Mesenchymal stem cell (in vitro differentiated cells and primary cell): ENCODE measurements around the gene GTPBP10.
"Not testable (repeated sequence)": the region's sequence is repeated elsewhere in the genome, so short reads cannot be mapped to it uniquely, and the experiment has no call there.

Experiments used
- DNase-seq: peaks from one replicate; pipeline ENCODE4 v3.0.0-alpha.2; 2013
- H2AFZ ChIP-seq: one replicate; pipeline ENCODE4 v1.6.1; 2013; ENCODE audit warnings: low read depth, mild to moderate bottlenecking, control low read depth, inconsistent platforms, low read length, moderate library complexity
- H2AK5ac ChIP-seq: 2 replicates; pipeline ENCODE4 v1.6.1; 2013; ENCODE audit warnings: low read length, moderate library complexity, mild to moderate bottlenecking, inconsistent platforms; ENCODE audit not compliant: severe bottlenecking
- H2BK120ac ChIP-seq: one replicate; pipeline ENCODE4 v1.6.1; 2013; ENCODE audit warnings: low read depth, mild to moderate bottlenecking, inconsistent platforms, low read length, moderate library complexity
- H2BK12ac ChIP-seq, 2 experiments: one replicate each; pipeline ENCODE4 v1.6.1; 2013; ENCODE audit warnings: inconsistent platforms in 2 of 2, low read length in 2 of 2, mild to moderate bottlenecking in 2 of 2, moderate library complexity in 2 of 2, control low read depth in 1 of 2
- H2BK15ac ChIP-seq: one replicate; pipeline ENCODE4 v1.6.1; 2013; ENCODE audit warnings: mild to moderate bottlenecking, low read depth, inconsistent platforms; ENCODE audit not compliant: poor library complexity, severe bottlenecking
- H2BK5ac ChIP-seq: 2 replicates; pipeline ENCODE4 v1.6.1; 2013; ENCODE audit warnings: low read depth, mild to moderate bottlenecking, low read length, control low read depth, inconsistent platforms; ENCODE audit not compliant: poor library complexity, severe bottlenecking
- H3K14ac ChIP-seq, 2 experiments: one replicate each; pipeline ENCODE4 v1.6.1; 2013; ENCODE audit warnings: inconsistent platforms in 2 of 2, low read length in 2 of 2, control low read depth in 1 of 2, mild to moderate bottlenecking in 1 of 2, moderate library complexity in 1 of 2
- H3K18ac ChIP-seq, 2 experiments: one replicate each; pipeline ENCODE4 v1.6.1; 2013; ENCODE audit warnings: inconsistent platforms in 2 of 2, low read length in 2 of 2, control low read depth in 1 of 2, low read depth in 1 of 2, mild to moderate bottlenecking in 1 of 2
- H3K23ac ChIP-seq, 2 experiments: one replicate each; pipeline ENCODE4 v1.6.1; 2013; ENCODE audit warnings: inconsistent platforms in 2 of 2, low read length in 2 of 2, mild to moderate bottlenecking in 2 of 2, moderate library complexity in 2 of 2, control low read depth in 1 of 2
- H3K27ac ChIP-seq: 2 replicates; pipeline ENCODE4 v1.5.1; 2013; ENCODE audit warnings: mild to moderate bottlenecking, moderate library complexity, low read length, control low read depth, inconsistent platforms; ENCODE audit not compliant: poor library complexity, severe bottlenecking
- H3K27me3 ChIP-seq, 2 experiments: 2 replicates each; pipeline versions ENCODE4 v1.6.1 to v1.7.0; 2013; ENCODE audit warnings: low read length in 2 of 2, mild to moderate bottlenecking in 2 of 2, moderate library complexity in 2 of 2, control low read depth in 1 of 2, inconsistent platforms in 1 of 2; ENCODE audit not compliant: control insufficient read depth in 1 of 2, insufficient read depth in 1 of 2
- H3K36me3 ChIP-seq, 2 experiments: 2 replicates each; pipeline versions ENCODE4 v1.6.1 to v1.7.0; 2013; ENCODE audit warnings: low read length in 2 of 2, control low read depth in 1 of 2, inconsistent platforms in 1 of 2, low read depth in 1 of 2, mild to moderate bottlenecking in 1 of 2; ENCODE audit not compliant: insufficient read depth in 2 of 2, control insufficient read depth in 1 of 2
- H3K4ac ChIP-seq, 2 experiments: one replicate each; pipeline ENCODE4 v1.6.1; 2013; ENCODE audit warnings: inconsistent platforms in 2 of 2, low read length in 2 of 2, mild to moderate bottlenecking in 2 of 2, moderate library complexity in 2 of 2, control low read depth in 1 of 2, low read depth in 1 of 2
- H3K4me1 ChIP-seq: 2 replicates; pipeline ENCODE4 v1.6.1; 2013; ENCODE audit warnings: low read depth, low read length, control low read depth; ENCODE audit not compliant: control insufficient read depth, insufficient read depth
- H3K4me2 ChIP-seq: 2 replicates; pipeline ENCODE4 v1.6.1; 2013; ENCODE audit warnings: low read length, mild to moderate bottlenecking, inconsistent platforms; ENCODE audit not compliant: poor library complexity, severe bottlenecking
- H3K4me3 ChIP-seq, 2 experiments: 2 replicates each; pipeline versions ENCODE4 v1.5.1 to v1.7.0; 2013; ENCODE audit warnings: low read length in 2 of 2, mild to moderate bottlenecking in 2 of 2, control low read depth in 1 of 2, low read depth in 1 of 2; ENCODE audit not compliant: insufficient read depth in 1 of 2
- H3K79me1 ChIP-seq: replicated peaks from 2 replicates; pipeline ENCODE4 v1.6.1; 2013; ENCODE audit warnings: mild to moderate bottlenecking, control low read depth, low read length, inconsistent platforms; ENCODE audit not compliant: poor library complexity, severe bottlenecking
- H3K9ac ChIP-seq: 2 replicates; pipeline ENCODE4 v1.7.0; 2013; ENCODE audit warnings: mild to moderate bottlenecking, low read length, moderate library complexity
- H3K9me3 ChIP-seq: 2 replicates; pipeline ENCODE4 v1.7.0; 2013; ENCODE audit warnings: mild to moderate bottlenecking, low read length; ENCODE audit not compliant: control insufficient read depth
- H4K8ac ChIP-seq: one replicate; pipeline ENCODE4 v1.6.1; 2013; ENCODE audit warnings: inconsistent platforms, mild to moderate bottlenecking, low read length, moderate library complexity
- H4K91ac ChIP-seq: one replicate; pipeline ENCODE4 v1.6.1; 2013; ENCODE audit warnings: mild to moderate bottlenecking, low read length, inconsistent platforms
- WGBS: methylation state at CpG from one replicate; pipeline ENCODE4 v1.1.7; 2013; ENCODE audit warnings: mixed read lengths; 5-methylcytosine and 5-hydroxymethylcytosine counted together

GTPBP10 gene

GRCh38 chr7:90350032-90350431 lies 3.5 kb downstream of the GTPBP10 start:
- H3K4me2 ChIP-seq, DNase-seq, H3K23ac ChIP-seq, H2BK120ac ChIP-seq, H3K27ac ChIP-seq, H3K4ac ChIP-seq, H3K4me1 ChIP-seq, H3K9ac ChIP-seq, H2BK12ac ChIP-seq, H3K4me3 ChIP-seq, H2AK5ac ChIP-seq, H3K27me3 ChIP-seq, H3K14ac ChIP-seq, H4K8ac ChIP-seq, H2BK15ac ChIP-seq, H3K18ac ChIP-seq, H2AFZ ChIP-seq, H4K91ac ChIP-seq, H2BK5ac ChIP-seq: not testable (repeated sequence)
- peaks cover 3 to 28% of the 10 kb centered on the region in 2 experiments for H3K36me3 ChIP-seq
- WGBS: 86% methylated on average over 1 of the region's 3 CpGs
- peaks cover 15% of the 10 kb centered on the region for H3K9me3 ChIP-seq
- H3K79me1 ChIP-seq: peaks cover 23% of the 10 kb centered on the region

GRCh38 chr7:90351987-90352386 lies 5.5 kb downstream of the GTPBP10 start:
- Histone ChIP-seq H4K91ac (no peak overlapping the region), H2AK5ac (no peak overlapping the region), H3K18ac (no peak overlapping the region), H3K27ac (no peak overlapping the region), H2BK120ac (no peak overlapping the region), H3K4me3 (no peak overlapping the region), H3K14ac (no peak overlapping the region), H3K9me3 (peaks cover 35% of the 10 kb centered on the region), H3K4me2 (no peak overlapping the region), H3K23ac (no peak overlapping the region), H4K8ac (no peak overlapping the region), H2BK12ac (no peak overlapping the region), H3K36me3 (peaks cover 3 to 47% of the 10 kb centered on the region in 2 experiments), H3K9ac (no peak overlapping the region), H3K4ac (no peak overlapping the region), H3K4me1 (peaks cover 4% of the 10 kb centered on the region), H2BK5ac (no peak overlapping the region), H2BK15ac (no peak overlapping the region), H2AFZ (no peak overlapping the region), H3K27me3 (no peaks in the 10 kb centered on the region), H3K79me1 (peaks cover 24% of the 10 kb centered on the region)
- no peak for DNase-seq

GRCh38 chr7:90383422-90383821 lies 36.9 kb downstream of the GTPBP10 start:
- no peak overlapping the region for H4K91ac ChIP-seq
- peaks cover 25% of the 10 kb centered on the region for H3K9me3 ChIP-seq
- no peak overlapping the region for H2AK5ac ChIP-seq
- H3K23ac ChIP-seq: no peak overlapping the region
- DNase-seq: peak; percentile 35
- no peak overlapping the region for H2AFZ ChIP-seq
- no peak overlapping the region for H4K8ac ChIP-seq
- no peak overlapping the region for H2BK15ac ChIP-seq
- no CpG with 5 or more reads among the region's 1 CpG for WGBS
- peaks cover 9 to 80% of the 10 kb centered on the region in 2 experiments for H3K36me3 ChIP-seq
- no peak overlapping the region for H3K4ac ChIP-seq
- no peak overlapping the region for H3K4me3 ChIP-seq
- H3K79me1 ChIP-seq: peaks cover 1% of the 10 kb centered on the region
- peak overlapping the region; percentile 71 for H3K9ac ChIP-seq
- no peak overlapping the region for H2BK5ac ChIP-seq
- H3K27ac ChIP-seq: peak overlapping the region; percentile 43
- no peak overlapping the region for H2BK120ac ChIP-seq
- H3K4me1 ChIP-seq: no peaks in the 10 kb centered on the region
- H3K4me2 ChIP-seq: no peak overlapping the region
- H2BK12ac ChIP-seq: no peak overlapping the region
- no peak overlapping the region for H3K18ac ChIP-seq
- H3K27me3 ChIP-seq: no peaks in the 10 kb centered on the region
- H3K14ac ChIP-seq: no peak overlapping the region

GRCh38 chr7:90383861-90384260 lies 37.3 kb downstream of the GTPBP10 start:
- Histone ChIP-seq H3K27ac (peak overlapping the region; percentile 74), H3K27me3 (no peaks in the 10 kb centered on the region), H3K4me2 (no peak overlapping the region), H4K91ac (no peak overlapping the region), H3K18ac (no peak overlapping the region), H2AFZ (no peak overlapping the region), H2AK5ac (no peak overlapping the region), H3K9ac (peak overlapping the region; percentile 71), H3K79me1 (peaks cover 1% of the 10 kb centered on the region), H3K23ac (no peak overlapping the region), H3K4me3 (peak overlapping the region in 1 of 2 experiments; percentile 24), H3K4ac (no peak overlapping the region), H2BK15ac (no peak overlapping the region), H3K36me3 (peaks cover 6 to 79% of the 10 kb centered on the region in 2 experiments), H3K4me1 (no peaks in the 10 kb centered on the region), H2BK12ac (no peak overlapping the region), H2BK120ac (no peak overlapping the region), H3K14ac (no peak overlapping the region), H4K8ac (no peak overlapping the region), H3K9me3 (peaks cover 25% of the 10 kb centered on the region), H2BK5ac (no peak overlapping the region)
- peak; percentile 43 for DNase-seq
- WGBS: 45% methylated on average over 3 of the region's 3 CpGs
